Brain microvascular endothelial cell (primary cell): ENCODE measurements around the gene ZNF783.

Experiments used
- DNase-seq: peaks from one replicate; pipeline ENCODE4 v3.0.0-alpha.2; 2020
- H3K27ac ChIP-seq: fragments of 250-450 bp; sonication (Bioruptor Pico); 2 replicates; pipeline ENCODE4 v1.5.1; 2020; ENCODE audit warnings: mild to moderate bottlenecking, moderate library complexity
- H3K27me3 ChIP-seq: fragments of 250-450 bp; sonication (Bioruptor Pico); replicated peaks from 2 replicates; pipeline ENCODE4 v1.5.1; 2020; ENCODE audit warnings: mild to moderate bottlenecking
- H3K36me3 ChIP-seq: fragments of 250-450 bp; sonication (Bioruptor Pico); replicated peaks from 2 replicates; pipeline ENCODE4 v1.5.1; 2020; ENCODE audit warnings: mild to moderate bottlenecking
- H3K4me3 ChIP-seq: 2 replicates; pipeline ENCODE4 v1.5.1; 2011; ENCODE audit warnings: low read depth, mild to moderate bottlenecking, control low read depth, low read length, moderate library complexity
- CTCF ChIP-seq: IDR thresholded peaks from 2 replicates; pipeline ENCODE4 v1.5.1; 2011; ENCODE audit warnings: low read depth, mild to moderate bottlenecking, moderate library complexity, low read length, control low read depth, inconsistent platforms; ENCODE audit errors: missing control alignments
- in situ Hi-C: cut with HindIII; loops from 2 replicates; pipeline ENCODE4 v1.10.0; 2017; ENCODE audit warnings: low sequenced_read_pairs, low pct_ligation_motif_present

ZNF783 gene

DNA sequence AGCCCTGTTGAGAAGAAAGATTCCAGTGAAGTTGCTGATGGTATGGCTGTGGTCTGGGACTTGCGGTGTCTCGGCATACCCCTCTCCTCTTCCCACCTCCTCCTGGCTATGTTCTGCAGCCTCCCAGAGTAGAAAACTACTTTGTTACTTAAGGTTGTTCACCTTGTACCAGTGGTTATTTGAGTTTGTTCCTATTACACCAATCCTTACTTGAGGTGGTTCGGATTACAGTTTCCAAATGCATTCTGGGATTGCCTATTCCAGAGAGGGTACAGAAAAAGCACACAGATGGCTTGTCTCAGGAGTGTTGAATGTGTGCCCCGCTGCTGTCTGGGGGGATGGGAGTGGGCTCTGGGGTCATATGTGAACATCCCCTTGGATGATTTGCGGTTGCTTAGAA lies 6.8 kb upstream of the ZNF783 start:
- Histone ChIP-seq H3K27ac (no peak overlapping the region), H3K36me3 (peaks cover 24% of the 10 kb centered on the region), H3K4me3 (no peak overlapping the region), H3K27me3 (no peaks in the 10 kb centered on the region)
- no peak for TF ChIP-seq CTCF
- DNase-seq = no peak
- in situ Hi-C loops = no loop called here

DNA sequence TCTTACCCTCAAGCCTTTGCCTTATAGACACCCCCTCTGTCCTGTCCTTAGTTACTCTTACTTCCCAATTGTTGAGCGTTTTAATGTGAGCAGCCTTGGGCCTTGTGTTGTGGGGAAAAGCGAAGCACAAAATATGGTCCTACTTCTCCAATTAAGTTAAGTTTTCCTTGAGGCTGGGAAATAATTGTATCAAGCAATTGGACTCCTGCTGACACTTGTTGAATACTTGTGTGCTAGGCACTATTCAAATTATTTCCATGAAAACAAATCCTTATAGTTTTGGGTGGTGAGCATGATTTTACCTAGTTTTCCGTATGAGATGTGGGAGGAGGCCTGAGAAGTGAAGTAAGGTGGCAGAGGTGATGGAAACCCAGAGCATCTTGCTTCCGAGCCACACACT lies 5.4 kb upstream of the ZNF783 start:
- H3K4me3 ChIP-seq = no peak overlapping the region
- in situ Hi-C loops = no loop called here
- H3K36me3 ChIP-seq = peaks cover 20% of the 10 kb centered on the region
- TF ChIP-seq CTCF = no peak
- no peak for DNase-seq
- no peak overlapping the region for H3K27ac ChIP-seq
- no peaks in the 10 kb centered on the region for H3K27me3 ChIP-seq

- Histone ChIP-seq H3K36me3 (peaks cover 18% of the 10 kb centered on the region), H3K4me3 (no peak overlapping the region), H3K27me3 (no peaks in the 10 kb centered on the region), H3K27ac (no peak overlapping the region)
- in situ Hi-C loops = no loop called here
- no peak for DNase-seq
- TF ChIP-seq CTCF = no peak
Measured at GRCh38 chr7:149257146-149257545, 4.8 kb upstream of the ZNF783 start.

DNA sequence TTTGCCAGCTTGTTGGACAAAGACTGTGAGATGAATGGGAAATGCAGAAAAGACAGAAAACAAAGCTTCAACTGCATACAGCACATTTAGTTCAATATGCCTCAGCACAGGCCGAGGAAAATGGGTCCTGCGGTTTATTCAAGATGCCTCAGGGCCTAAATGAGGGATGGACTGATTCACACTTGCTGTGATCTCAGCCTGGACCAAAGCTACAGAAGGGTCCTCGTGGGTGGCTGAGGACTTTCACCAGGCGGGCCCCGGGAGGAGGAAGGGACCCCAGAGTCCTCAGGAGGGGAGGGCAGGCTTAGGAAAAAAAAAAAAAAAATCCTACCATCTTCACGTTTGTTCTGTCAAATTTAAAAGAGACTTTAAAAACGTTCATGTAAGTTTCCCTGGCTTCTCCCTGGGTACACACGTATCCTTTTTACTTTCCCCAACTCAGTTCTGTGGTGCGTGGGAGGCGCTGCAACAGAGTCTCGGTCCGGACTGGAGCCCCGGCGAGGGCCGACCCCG lies 624 bp upstream of the ZNF783 start:
- in situ Hi-C loops = no loop called here
- Histone ChIP-seq H3K27me3 (no peaks in the 10 kb centered on the region), H3K27ac (peak overlapping the region; percentile 85), H3K36me3 (peaks cover 2% of the 10 kb centered on the region), H3K4me3 (peak overlapping the region; percentile 59)
- TF ChIP-seq CTCF = no peak
- no peak for DNase-seq

- in situ Hi-C loops = no loop called here
Measured at GRCh38 chr7:149266451-149266850, 4.5 kb downstream of the ZNF783 start.

More at GRCh38 chr7:149266451-149266850, 4.5 kb downstream of the ZNF783 start:
- H3K36me3 ChIP-seq = peaks cover 24% of the 10 kb centered on the region
- TF ChIP-seq CTCF = no peak
- H3K27me3 ChIP-seq = no peaks in the 10 kb centered on the region
- no peak for DNase-seq
- H3K27ac ChIP-seq = no peak overlapping the region
- no peak overlapping the region for H3K4me3 ChIP-seq
